ENCODE measurements around the gene RTN1.

GRCh38 chr14:59870277-59871165 lies at the start of gene RTN1:
- TF ChIP-seq CTCF (IDR thresholded peaks at IDR 0.05; ENCODE audit: low read depth, low read length) (no peak), MAX (IDR thresholded peaks at IDR 0.05; ENCODE audit: low read depth, low read length) (no peak), POLR2A (IDR thresholded peaks at IDR 0.05; ENCODE audit: extremely low read depth, insufficient read length) (no peak), MYC (IDR thresholded peaks at IDR 0.05; ENCODE audit: low read depth, low read length) (no peak)

All from NB4 (cell line).